GM12874 (cell line): ENCODE measurements around the gene GDPD4.

ENCODE experiments used
- TF ChIP-seq, protein P1 (sequence below): IDR thresholded peaks from 2 replicates; pipeline ENCODE4 v1.5.1; 2011; ENCODE audit warnings: low read depth, mild to moderate bottlenecking, control low read depth, low read length, moderate library complexity; ENCODE audit not compliant: insufficient read depth

The GDPD4 gene

DNA sequence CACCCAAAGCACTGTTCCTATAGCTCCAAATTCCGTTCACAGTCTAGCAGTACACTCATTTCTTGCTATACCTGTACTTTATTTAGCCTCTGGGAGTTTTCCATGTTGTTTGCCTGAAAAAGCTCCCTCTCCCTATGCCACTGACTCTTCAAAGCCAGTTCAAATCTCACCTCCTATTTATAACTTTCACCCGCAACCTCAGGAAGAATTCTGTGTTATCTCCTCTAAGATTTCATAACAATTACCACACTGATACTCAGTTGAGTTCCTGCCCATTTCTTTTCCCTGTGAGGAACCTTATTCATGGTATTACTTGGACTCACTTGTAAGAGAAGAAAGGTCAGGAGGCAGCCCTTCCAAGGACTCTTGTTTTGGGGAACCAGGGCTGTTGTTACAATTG lies 25.2 kb downstream of the GDPD4 start:
- TF ChIP-seq, protein P1, sequence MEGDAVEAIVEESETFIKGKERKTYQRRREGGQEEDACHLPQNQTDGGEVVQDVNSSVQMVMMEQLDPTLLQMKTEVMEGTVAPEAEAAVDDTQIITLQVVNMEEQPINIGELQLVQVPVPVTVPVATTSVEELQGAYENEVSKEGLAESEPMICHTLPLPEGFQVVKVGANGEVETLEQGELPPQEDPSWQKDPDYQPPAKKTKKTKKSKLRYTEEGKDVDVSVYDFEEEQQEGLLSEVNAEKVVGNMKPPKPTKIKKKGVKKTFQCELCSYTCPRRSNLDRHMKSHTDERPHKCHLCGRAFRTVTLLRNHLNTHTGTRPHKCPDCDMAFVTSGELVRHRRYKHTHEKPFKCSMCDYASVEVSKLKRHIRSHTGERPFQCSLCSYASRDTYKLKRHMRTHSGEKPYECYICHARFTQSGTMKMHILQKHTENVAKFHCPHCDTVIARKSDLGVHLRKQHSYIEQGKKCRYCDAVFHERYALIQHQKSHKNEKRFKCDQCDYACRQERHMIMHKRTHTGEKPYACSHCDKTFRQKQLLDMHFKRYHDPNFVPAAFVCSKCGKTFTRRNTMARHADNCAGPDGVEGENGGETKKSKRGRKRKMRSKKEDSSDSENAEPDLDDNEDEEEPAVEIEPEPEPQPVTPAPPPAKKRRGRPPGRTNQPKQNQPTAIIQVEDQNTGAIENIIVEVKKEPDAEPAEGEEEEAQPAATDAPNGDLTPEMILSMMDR = no peak

DNA sequence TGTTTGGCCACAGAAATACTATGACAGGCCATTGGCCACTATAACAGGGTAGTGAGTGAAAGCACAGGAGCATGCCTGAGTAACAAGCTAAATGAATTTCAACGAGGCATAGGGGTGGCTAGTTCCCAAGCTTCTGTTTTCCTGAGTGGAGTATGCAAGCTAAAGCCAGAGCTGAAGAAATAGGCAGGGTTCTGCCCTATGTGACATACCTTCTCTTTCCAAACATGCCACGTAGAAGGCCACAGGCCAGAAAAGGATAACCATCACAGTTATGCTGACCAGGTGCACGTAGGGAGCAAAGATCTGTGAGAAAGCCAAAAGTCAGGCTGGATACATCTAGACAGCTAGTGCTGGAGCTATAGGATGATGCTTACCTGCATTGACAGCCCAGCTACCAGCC lies 30.6 kb downstream of the GDPD4 start:
- TF ChIP-seq, protein P1 = no peak

DNA sequence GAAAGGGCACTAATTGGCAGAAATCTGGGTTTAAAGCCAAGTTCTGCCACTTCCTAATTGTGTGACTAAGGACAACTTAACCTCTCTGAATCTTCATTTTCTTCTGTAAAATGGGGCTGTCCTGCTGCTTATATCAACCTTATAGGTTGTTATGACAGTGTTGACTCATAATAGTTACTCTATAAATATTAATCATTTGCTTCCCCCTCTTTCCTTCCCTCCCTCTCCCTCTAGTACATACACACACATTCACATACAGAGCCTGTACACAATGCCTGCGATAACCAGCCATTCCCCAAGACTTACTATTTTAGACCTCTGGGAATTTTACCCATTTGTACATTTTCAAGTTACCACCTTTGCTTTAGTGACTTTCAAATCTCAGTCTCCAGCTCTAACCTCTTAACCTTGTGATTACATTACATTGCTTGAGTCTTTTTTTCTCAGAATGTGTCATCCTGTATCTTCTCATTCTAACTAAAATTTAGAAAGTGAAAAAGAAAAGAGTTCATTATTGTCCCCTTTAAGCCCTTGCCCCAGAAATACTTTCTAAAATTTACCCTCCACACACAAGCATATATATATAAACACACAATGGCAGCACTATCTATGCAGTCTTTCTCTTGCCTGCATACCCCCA lies 31.9 kb downstream of the GDPD4 start:
- TF ChIP-seq, protein P1 = no peak

DNA sequence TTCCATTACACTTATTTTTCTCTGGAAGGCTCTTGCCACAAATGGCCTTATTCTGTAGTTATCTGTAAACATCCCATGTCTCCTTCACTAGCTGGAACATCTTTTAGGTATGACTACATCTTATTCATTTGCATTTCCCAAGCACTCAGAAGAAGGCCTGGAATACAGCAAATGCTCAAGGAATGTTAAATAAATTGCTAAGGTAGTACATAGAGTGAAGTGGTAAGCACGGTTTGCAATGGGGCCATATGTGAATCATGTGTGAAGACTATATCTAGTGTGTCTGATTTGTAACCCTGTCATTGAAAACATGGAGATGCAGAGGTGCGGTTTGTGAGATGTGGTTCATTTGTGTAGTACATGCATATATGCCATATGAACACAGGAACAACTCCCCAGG lies 33.5 kb downstream of the GDPD4 start:
- TF ChIP-seq, protein P1 = no peak

DNA sequence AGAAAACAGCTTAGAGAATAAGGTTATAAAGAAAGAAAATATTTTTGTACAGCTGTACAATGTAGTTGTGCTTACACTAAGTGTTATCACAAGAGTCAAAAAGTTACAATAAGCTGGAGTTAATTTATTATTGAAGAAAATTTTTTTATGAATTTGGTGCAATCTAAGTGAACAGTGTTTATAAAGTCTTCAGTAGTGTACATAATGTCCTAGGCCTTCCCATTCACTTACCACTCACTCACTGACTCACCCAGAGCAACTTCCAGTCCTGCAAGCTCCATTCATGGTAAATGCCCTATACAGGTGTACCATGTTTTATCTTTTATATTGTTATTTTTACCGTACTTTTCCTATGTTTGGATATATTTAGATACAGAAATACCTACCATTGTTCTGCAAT lies 34.7 kb downstream of the GDPD4 start:
- TF ChIP-seq, protein P1 = no peak

DNA sequence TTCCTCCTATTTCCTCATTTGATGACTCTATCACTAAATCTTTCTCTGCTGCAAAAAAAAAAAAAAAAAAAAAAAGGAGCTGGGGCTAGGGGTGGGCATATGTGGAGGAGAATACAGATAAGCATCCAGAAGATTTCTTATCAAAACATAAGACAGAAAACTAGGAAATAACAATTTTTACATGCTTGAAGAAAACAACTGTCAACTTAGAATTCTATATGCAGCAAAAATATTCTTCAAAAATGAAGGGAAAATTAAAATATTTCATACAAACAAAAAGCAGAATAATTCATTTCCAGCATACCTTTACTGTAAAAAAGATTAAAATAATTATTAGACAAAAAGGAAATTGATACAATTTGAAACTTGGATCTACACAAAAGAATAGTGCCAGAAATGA lies 38.7 kb downstream of the GDPD4 start:
- TF ChIP-seq, protein P1 = no peak

DNA sequence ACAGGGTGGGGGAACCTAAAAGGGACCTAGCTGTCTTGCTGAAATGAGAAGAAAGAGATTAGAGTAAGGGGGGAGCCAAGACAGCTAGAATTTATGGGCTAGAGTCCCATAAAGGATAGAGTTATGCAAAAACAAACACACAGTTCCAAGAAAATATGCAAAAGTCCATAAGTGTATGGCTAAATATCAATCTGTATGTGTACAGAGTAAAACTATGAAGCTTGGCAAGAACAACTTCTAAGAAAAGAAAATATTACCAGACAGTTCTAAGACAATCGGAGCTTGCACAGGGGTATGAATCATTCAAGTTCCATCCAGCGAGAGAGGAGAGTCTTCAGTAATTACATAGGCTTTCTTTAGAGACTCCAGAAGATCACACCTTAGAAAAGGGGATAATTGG lies 41.8 kb downstream of the GDPD4 start:
- TF ChIP-seq, protein P1 = no peak
